SK-N-SH treated with all-trans-retinoic acid at 6 μM for 48 hours (cell line): ENCODE results near the gene BOC.

Experiments
- ATAC-seq: fragments of 200-7000 bp; cut with Tn5 transposase; 3 replicates; pipeline ENCODE4 v1.9.1; 2020; ENCODE audit warnings: mild to moderate bottlenecking, moderate library complexity
- ARNTL ChIP-seq: fragments of 450-650 bp; formaldehyde crosslinking; IDR thresholded peaks from 2 replicates; pipeline ENCODE4 v1.5.0; 2020; ENCODE audit warnings: low read depth, mild to moderate bottlenecking, moderate library complexity, borderline replicate concordance
- BACH2 ChIP-seq: fragments of 250-450 bp; sonication (Bioruptor Pico); IDR thresholded peaks from 2 replicates; pipeline ENCODE4 v1.9.0; 2021; ENCODE audit warnings: mild to moderate bottlenecking, borderline replicate concordance
- CSDC2 ChIP-seq: fragments of 250-450 bp; sonication (Bioruptor Pico); IDR thresholded peaks from 2 replicates; pipeline ENCODE4 v1.5.0; 2020; ENCODE audit warnings: mild to moderate bottlenecking, moderate library complexity
- ESRRG ChIP-seq: fragments of 250-450 bp; sonication (Bioruptor Pico); IDR thresholded peaks from 2 replicates; pipeline ENCODE4 v1.6.1; 2021; ENCODE audit warnings: mild to moderate bottlenecking
- GLIS3 ChIP-seq: fragments of 250-450 bp; sonication (Bioruptor Pico); IDR thresholded peaks from 2 replicates; pipeline ENCODE4 v1.5.0; 2020; ENCODE audit warnings: mild to moderate bottlenecking, moderate library complexity
- ISL1 ChIP-seq: fragments of 250-450 bp; sonication (Bioruptor Pico); IDR thresholded peaks from 2 replicates; pipeline ENCODE4 v2.1.2; 2022; ENCODE audit warnings: mild to moderate bottlenecking, moderate library complexity
- OSR1 ChIP-seq: fragments of 250-450 bp; sonication (Bioruptor Pico); IDR thresholded peaks from 2 replicates; pipeline ENCODE4 v1.8.0; 2022; ENCODE audit warnings: moderate library complexity, mild to moderate bottlenecking, inconsistent platforms
- PPARA ChIP-seq: fragments of 250-450 bp; sonication (Bioruptor Pico); IDR thresholded peaks from 2 replicates; pipeline ENCODE4 v1.5.0; 2020; ENCODE audit warnings: mild to moderate bottlenecking, borderline replicate concordance
- RARB ChIP-seq: fragments of 250-450 bp; sonication (Bioruptor Pico); IDR thresholded peaks from 2 replicates; pipeline ENCODE4 v1.8.0; 2021; ENCODE audit warnings: mild to moderate bottlenecking, moderate library complexity
- SNAI2 ChIP-seq: fragments of 250-450 bp; sonication (Bioruptor Pico); IDR thresholded peaks from 2 replicates; pipeline ENCODE4 v1.5.0; 2020; ENCODE audit warnings: mild to moderate bottlenecking, moderate library complexity
- TCF4 ChIP-seq: fragments of 250-450 bp; sonication (Bioruptor Pico); IDR thresholded peaks from 2 replicates; pipeline ENCODE4 v1.8.0; 2021; ENCODE audit warnings: mild to moderate bottlenecking, moderate library complexity, borderline replicate concordance
- TOX ChIP-seq: fragments of 250-450 bp; sonication (Bioruptor Pico); IDR thresholded peaks from 2 replicates; pipeline ENCODE4 v1.8.0; 2021; ENCODE audit warnings: mild to moderate bottlenecking, moderate library complexity, borderline replicate concordance
- ZFP3 ChIP-seq: fragments of 250-450 bp; sonication (Bioruptor Pico); IDR thresholded peaks from 2 replicates; pipeline ENCODE4 v1.5.0; 2020; ENCODE audit warnings: mild to moderate bottlenecking, moderate library complexity
- ZFP30 ChIP-seq: fragments of 450-650 bp; formaldehyde crosslinking; IDR thresholded peaks from 2 replicates; pipeline ENCODE4 v1.5.0; 2022; ENCODE audit warnings: mild to moderate bottlenecking, moderate library complexity
- ZNF565 ChIP-seq: fragments of 450-650 bp; formaldehyde crosslinking; conservative IDR thresholded peaks from 2 replicates; pipeline ENCODE4 v1.5.0; 2020; ENCODE audit warnings: low read depth, mild to moderate bottlenecking, moderate library complexity
- ZNF70 ChIP-seq: fragments of 450-650 bp; formaldehyde crosslinking; IDR thresholded peaks from 2 replicates; pipeline ENCODE4 v1.5.0; 2020; ENCODE audit warnings: mild to moderate bottlenecking, moderate library complexity
- ZNF8 ChIP-seq: fragments of 450-650 bp; formaldehyde crosslinking; IDR thresholded peaks from 2 replicates; pipeline ENCODE4 v1.5.0; 2020; ENCODE audit warnings: mild to moderate bottlenecking, moderate library complexity
- TF ChIP-seq, protein P1 (sequence below): fragments of 250-450 bp; sonication (Bioruptor Pico); IDR thresholded peaks from 2 replicates; pipeline ENCODE4 v1.5.0; 2020; ENCODE audit warnings: mild to moderate bottlenecking, moderate library complexity
- TF ChIP-seq, protein P2 (sequence below): fragments of 250-450 bp; sonication (Bioruptor Pico); IDR thresholded peaks from 2 replicates; pipeline ENCODE4 v1.5.1; 2020; ENCODE audit warnings: low read depth, mild to moderate bottlenecking, moderate library complexity

The BOC gene

DNA sequence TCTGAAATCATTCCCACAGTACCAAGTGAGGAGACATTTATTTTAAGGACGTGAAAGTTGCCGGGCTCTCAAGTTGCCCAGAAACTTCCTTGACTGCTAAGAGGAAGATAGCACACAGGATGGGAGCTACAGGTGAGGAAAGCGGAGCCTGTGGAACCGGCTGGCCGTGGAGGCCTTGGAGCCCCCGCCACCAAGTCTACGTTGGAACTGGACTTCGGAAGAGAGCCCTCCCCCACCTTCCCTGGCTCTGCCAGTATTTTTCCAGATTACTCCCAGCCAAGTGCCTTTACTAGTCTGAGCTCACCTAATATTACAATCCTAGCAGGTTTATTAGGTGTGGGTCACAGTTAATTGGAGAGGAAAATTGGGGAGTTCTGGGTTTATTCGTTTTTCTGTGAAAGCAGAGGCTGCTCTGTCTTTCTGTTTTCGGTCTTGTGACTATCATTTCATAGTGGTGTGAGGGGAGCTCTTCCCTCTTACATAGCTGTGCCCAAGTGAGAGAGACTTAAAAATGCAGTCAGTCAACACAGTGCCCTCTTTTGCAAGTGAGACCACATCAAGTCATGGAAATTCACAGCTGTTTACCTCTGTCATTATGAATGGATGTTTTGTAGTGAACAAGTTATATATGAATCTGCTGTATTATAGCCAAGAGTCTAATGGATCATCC, 6.8 kb downstream of the BOC start:
- no peak for TF ChIP-seq RARB (CRISPR knock-in tag)
- TF ChIP-seq, protein P1, sequence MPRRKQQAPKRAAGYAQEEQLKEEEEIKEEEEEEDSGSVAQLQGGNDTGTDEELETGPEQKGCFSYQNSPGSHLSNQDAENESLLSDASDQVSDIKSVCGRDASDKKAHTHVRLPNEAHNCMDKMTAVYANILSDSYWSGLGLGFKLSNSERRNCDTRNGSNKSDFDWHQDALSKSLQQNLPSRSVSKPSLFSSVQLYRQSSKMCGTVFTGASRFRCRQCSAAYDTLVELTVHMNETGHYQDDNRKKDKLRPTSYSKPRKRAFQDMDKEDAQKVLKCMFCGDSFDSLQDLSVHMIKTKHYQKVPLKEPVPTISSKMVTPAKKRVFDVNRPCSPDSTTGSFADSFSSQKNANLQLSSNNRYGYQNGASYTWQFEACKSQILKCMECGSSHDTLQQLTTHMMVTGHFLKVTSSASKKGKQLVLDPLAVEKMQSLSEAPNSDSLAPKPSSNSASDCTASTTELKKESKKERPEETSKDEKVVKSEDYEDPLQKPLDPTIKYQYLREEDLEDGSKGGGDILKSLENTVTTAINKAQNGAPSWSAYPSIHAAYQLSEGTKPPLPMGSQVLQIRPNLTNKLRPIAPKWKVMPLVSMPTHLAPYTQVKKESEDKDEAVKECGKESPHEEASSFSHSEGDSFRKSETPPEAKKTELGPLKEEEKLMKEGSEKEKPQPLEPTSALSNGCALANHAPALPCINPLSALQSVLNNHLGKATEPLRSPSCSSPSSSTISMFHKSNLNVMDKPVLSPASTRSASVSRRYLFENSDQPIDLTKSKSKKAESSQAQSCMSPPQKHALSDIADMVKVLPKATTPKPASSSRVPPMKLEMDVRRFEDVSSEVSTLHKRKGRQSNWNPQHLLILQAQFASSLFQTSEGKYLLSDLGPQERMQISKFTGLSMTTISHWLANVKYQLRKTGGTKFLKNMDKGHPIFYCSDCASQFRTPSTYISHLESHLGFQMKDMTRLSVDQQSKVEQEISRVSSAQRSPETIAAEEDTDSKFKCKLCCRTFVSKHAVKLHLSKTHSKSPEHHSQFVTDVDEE = no peak
- TF ChIP-seq PPARA (CRISPR knock-in tag) = no peak
- TF ChIP-seq OSR1 (CRISPR knock-in tag) = no peak
- ATAC-seq = no peak

DNA sequence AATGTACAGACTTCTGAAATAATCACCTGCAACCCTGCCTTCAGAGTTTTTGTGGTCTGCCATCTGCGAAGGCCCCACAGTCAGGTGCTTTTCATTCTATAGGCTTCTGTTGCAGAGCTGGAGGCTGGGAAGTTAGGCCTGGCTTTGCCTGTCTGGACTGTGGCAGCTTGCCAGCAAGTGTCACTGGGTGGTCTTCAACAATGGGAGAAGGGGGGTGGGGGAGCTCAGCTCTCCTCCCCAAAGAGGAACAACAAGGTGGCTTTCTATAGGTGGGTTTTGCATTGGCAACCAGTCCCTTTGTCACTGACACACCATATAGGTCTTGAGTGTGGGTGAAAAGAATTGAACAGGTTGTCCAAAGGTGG, 7.3 kb downstream of the BOC start:
- no peak for ATAC-seq
- TF ChIP-seq GLIS3 (CRISPR knock-in tag) (no peak), BACH2 (CRISPR knock-in tag) (no peak), ESRRG (CRISPR knock-in tag) (no peak), TOX (CRISPR knock-in tag) (no peak), OSR1 (CRISPR knock-in tag) (no peak), TCF4 (CRISPR knock-in tag) (no peak), ZFP30 (CRISPR knock-in tag) (no peak), CSDC2 (CRISPR knock-in tag) (no peak), SNAI2 (CRISPR knock-in tag) (no peak), ISL1 (CRISPR knock-in tag) (no peak), ARNTL (CRISPR knock-in tag) (no peak), PPARA (CRISPR knock-in tag) (no peak)
- TF ChIP-seq, protein P1 = no peak

DNA sequence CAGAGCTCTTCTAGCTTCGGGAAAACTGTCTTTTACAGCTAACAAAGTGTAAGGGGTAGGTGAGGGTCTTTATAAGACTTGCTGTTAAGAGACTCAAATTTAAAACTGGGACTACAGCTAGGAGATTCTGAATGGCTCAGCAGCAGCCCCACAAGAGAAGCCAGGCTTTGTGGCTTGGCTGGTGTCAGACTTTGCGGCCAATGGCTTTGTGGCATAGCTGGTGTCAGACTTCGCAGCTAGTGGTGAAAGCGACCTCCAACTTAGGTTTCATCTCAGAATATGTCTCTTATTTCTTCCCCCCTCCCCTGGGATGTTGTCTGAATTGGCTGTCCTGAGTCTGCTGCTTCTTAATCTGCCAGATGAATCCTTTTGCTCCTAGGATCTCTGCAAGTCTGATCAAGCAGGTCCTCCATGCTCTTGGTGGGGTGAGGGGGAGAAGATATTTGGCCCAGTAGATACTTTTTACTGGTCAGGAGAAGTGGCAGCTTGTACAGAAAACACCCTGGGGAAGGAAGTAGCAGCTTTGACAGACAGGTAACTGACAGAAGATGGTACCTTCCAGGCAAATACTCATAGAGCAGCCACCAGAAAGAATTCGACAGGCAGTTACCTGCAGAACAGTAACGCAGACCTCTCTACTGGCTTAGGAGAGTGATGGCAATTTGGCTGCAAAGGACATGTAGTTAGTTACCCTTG, 8.4 kb downstream of the BOC start:
- no peak for ATAC-seq

DNA sequence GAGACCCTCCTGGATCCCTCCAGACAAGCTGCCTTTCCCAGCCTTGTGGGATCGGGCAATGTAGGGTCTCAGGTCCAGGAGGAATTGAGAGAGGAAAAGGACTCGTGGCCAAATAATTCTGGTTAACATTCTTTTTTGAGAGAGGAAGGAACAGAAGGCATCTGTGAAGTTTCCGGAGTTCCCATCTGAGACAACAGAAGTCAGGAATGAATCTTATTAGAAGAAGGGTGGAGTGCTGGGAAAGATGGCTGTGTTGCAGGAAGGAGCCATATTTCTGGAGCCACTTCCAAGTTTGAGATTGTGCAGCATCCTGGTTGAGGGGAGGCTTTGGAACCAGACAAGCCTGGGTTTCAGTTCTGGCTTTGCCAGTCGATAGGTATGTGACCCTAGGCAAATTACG, 9.4 kb downstream of the BOC start:
- no peak for ATAC-seq

More for the DNA sequence above, 8.4 kb downstream of the BOC start:
- TF ChIP-seq BACH2 (CRISPR knock-in tag) (no peak), ZNF8 (CRISPR knock-in tag) (no peak), OSR1 (CRISPR knock-in tag) (no peak), ZNF565 (CRISPR knock-in tag) (no peak), ARNTL (CRISPR knock-in tag) (no peak)
- TF ChIP-seq, protein P2, sequence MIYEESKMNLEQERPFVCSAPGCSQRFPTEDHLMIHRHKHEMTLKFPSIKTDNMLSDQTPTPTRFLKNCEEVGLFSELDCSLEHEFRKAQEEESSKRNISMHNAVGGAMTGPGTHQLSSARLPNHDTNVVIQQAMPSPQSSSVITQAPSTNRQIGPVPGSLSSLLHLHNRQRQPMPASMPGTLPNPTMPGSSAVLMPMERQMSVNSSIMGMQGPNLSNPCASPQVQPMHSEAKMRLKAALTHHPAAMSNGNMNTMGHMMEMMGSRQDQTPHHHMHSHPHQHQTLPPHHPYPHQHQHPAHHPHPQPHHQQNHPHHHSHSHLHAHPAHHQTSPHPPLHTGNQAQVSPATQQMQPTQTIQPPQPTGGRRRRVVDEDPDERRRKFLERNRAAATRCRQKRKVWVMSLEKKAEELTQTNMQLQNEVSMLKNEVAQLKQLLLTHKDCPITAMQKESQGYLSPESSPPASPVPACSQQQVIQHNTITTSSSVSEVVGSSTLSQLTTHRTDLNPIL (CRISPR knock-in tag) = no peak

More for the DNA sequence above, 9.4 kb downstream of the BOC start:
- TF ChIP-seq ZFP30 (CRISPR knock-in tag) = no peak
- no peak for TF ChIP-seq ZFP3 (CRISPR knock-in tag)
- TF ChIP-seq TOX (CRISPR knock-in tag) = no peak
- no peak for TF ChIP-seq CSDC2 (CRISPR knock-in tag)
- no peak for TF ChIP-seq ZNF565 (CRISPR knock-in tag)
- no peak for TF ChIP-seq ESRRG (CRISPR knock-in tag)
- TF ChIP-seq SNAI2 (CRISPR knock-in tag) = no peak
- TF ChIP-seq GLIS3 (CRISPR knock-in tag) = no peak
- TF ChIP-seq ZNF70 (CRISPR knock-in tag) = no peak
- no peak for TF ChIP-seq RARB (CRISPR knock-in tag)
- TF ChIP-seq, all 23 proteins: peak for 0
